Right atrium auricular region (tissue), 2 donors: ENCODE data around the gene INPP5A. TPM values are rescaled to one million over a fixed set of nuclear protein-coding genes. Genes with fewer than 3 reads are reported as not detected.

Experiments
- DNase-seq: peaks from one replicate; pipeline ENCODE4 v3.0.0-alpha.2; 2019; ENCODE audit warnings: low spot score
- H3K27ac ChIP-seq, 2 donors: fragments of 200-600 bp; sonication (generic); 1 replicate in 1 of 2; 2 replicates in 1 of 2; pipeline ENCODE4 v1.5.1; 2016 to 2019
- H3K27me3 ChIP-seq, 2 donors: fragments of 200-600 bp; sonication (generic); one replicate each; pipeline versions ENCODE4 v1.5.1 to v1.6.0; 2017 to 2019
- H3K36me3 ChIP-seq: fragments of 200-600 bp; sonication (generic); one replicate; pipeline ENCODE4 v1.5.1; 2016
- H3K4me1 ChIP-seq, 2 donors: fragments of 200-600 bp; sonication (generic); one replicate each; pipeline versions ENCODE4 v1.5.1 to v1.6.0; 2017 to 2019
- H3K4me3 ChIP-seq, 2 donors: fragments of 200-600 bp; sonication (generic); 1 replicate in 1 of 2; 2 replicates in 1 of 2; pipeline ENCODE4 v1.5.1; 2017 to 2019; ENCODE audit warnings: mild to moderate bottlenecking in 1 of 2, moderate library complexity in 1 of 2
- H3K9me3 ChIP-seq, 2 donors: fragments of 200-600 bp; sonication (generic); one replicate each; pipeline ENCODE4 v1.5.1; 2019
- CTCF ChIP-seq, 2 donors: fragments of 200-600 bp; sonication (generic); IDR thresholded peaks; one replicate each; pipeline ENCODE4 v1.5.1; 2019; ENCODE audit warnings: antibody characterized with exemption in 2 of 2
- total RNA-seq, 2 donors: library from RNA; depleted of rRNA; stranded (reverse); fragments of >200 nt; gene quantifications; one replicate each; pipeline ENCODE4 v1.1.0, GENCODE V29; 2016

Gene INPP5A
- total RNA-seq, 2 donors from 2014 or later: 116 to 143 TPM

GRCh38 chr10:132813001-132813401 is 275.4 kb downstream of the INPP5A start:
- H3K9me3 ChIP-seq: no peaks in the 10 kb centered on the region
- no peak overlapping the region for H3K4me3 ChIP-seq
- H3K36me3 ChIP-seq: no peaks in the 10 kb centered on the region
- no peak for DNase-seq
- H3K27ac ChIP-seq: no peak overlapping the region
- H3K27me3 ChIP-seq: no peaks in the 10 kb centered on the region
- TF ChIP-seq CTCF (IDR thresholded peaks at IDR 0.05): no peak
- no peaks in the 10 kb centered on the region for H3K4me1 ChIP-seq

GRCh38 chr10:132813560-132814468 is 276.2 kb downstream of the INPP5A start:
- Histone ChIP-seq H3K4me1 (no peaks in the 10 kb centered on the region), H3K9me3 (no peaks in the 10 kb centered on the region), H3K27me3 (no peaks in the 10 kb centered on the region), H3K36me3 (no peaks in the 10 kb centered on the region), H3K27ac (no peak overlapping the region), H3K4me3 (no peak overlapping the region)
- TF ChIP-seq CTCF (IDR thresholded peaks at IDR 0.05): no peak
- no peak for DNase-seq

GRCh38 chr10:132814469-132814856 is 276.9 kb downstream of the INPP5A start:
- no peak for TF ChIP-seq CTCF (IDR thresholded peaks at IDR 0.05)
- H3K27me3 ChIP-seq: no peaks in the 10 kb centered on the region
- H3K9me3 ChIP-seq: no peaks in the 10 kb centered on the region
- DNase-seq: no peak
- H3K4me1 ChIP-seq: no peaks in the 10 kb centered on the region
- no peaks in the 10 kb centered on the region for H3K36me3 ChIP-seq
- H3K27ac ChIP-seq: no peak overlapping the region
- no peak overlapping the region for H3K4me3 ChIP-seq

GRCh38 chr10:132815168-132815857 is 277.7 kb downstream of the INPP5A start:
- TF ChIP-seq CTCF (IDR thresholded peaks at IDR 0.05): no peak
- Histone ChIP-seq H3K4me1 (no peaks in the 10 kb centered on the region), H3K27ac (no peak overlapping the region), H3K36me3 (no peaks in the 10 kb centered on the region), H3K27me3 (no peaks in the 10 kb centered on the region), H3K4me3 (no peak overlapping the region), H3K9me3 (no peaks in the 10 kb centered on the region)
- no peak for DNase-seq

GRCh38 chr10:132816718-132817117 is 279.1 kb downstream of the INPP5A start:
- no peak for TF ChIP-seq CTCF (IDR thresholded peaks at IDR 0.05)
- Histone ChIP-seq H3K36me3 (no peaks in the 10 kb centered on the region), H3K4me1 (no peaks in the 10 kb centered on the region), H3K27me3 (no peaks in the 10 kb centered on the region), H3K9me3 (no peaks in the 10 kb centered on the region), H3K4me3 (no peak overlapping the region), H3K27ac (no peak overlapping the region)
- no peak for DNase-seq
